GM12892 (cell line): Measurements from ENCODE around the gene WNT5A.

ENCODE experiments used
- POLR2A ChIP-seq: IDR thresholded peaks from 2 replicates; pipeline ENCODE4 v1.6.1; 2011; ENCODE audit warnings: low read depth, low read length, control low read depth
- POLR2AphosphoS5 ChIP-seq: IDR thresholded peaks from 2 replicates; pipeline ENCODE4 v1.6.1; 2011; ENCODE audit warnings: low read depth, low read length, control low read depth
- TAF1 ChIP-seq: IDR thresholded peaks from 2 replicates; pipeline ENCODE4 v1.6.1; 2011; ENCODE audit warnings: low read depth, mild to moderate bottlenecking, control low read depth, low read length, borderline replicate concordance

DNA sequence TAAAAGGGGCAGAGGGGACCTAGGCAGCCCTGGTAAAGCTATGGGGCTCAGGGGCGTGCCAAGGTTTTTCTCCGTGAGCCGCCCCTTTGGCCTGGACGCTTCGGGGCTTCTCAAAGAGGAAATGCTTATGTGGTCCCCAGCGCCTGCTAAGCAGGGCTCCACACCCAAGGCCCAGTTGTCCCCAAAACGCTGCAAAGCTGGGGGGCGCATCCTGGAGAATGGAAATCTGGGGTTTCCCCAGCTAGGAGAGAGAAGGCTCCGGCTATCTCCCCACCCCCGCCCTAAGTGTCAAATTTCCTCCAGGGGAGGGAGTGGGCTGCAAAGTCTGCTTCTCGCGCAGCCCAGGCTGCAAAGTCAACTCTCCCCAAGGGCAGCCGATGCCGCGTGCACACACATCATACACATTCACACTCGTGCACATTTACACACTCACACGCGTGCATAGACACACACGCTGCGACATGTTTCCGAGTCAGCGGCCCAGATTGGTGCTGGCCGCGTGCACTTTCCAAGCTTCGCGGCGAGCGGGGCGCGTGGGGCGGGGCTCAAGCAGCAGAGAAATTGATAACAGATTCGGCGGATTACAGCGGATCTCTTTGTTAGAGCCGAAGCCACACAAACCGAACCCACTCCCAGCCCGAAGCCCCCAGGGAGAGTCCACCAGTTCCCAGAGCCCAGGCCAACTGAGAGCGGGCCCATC, 4.5 kb downstream of the WNT5A start:
- TF ChIP-seq POLR2A (no peak), POLR2AphosphoS5 (no peak), TAF1 (no peak)
